Gastroesophageal sphincter (tissue), 3 donors: ENCODE results near the gene MAP2K3.
"Not testable (repeated sequence)": the region's sequence is repeated elsewhere in the genome, so short reads cannot be mapped to it uniquely, and the experiment has no call there.

ENCODE experiments used
- CTCF ChIP-seq, 4 experiments: fragments of 200-600 bp in 2 of 4; fragments of 450-650 bp in 2 of 4; sonication (generic) in 1 of 4; IDR thresholded peaks; one replicate each; pipeline ENCODE4 v1.5.1; 2017 to 2019; ENCODE audit warnings: antibody characterized with exemption in 4 of 4, mild to moderate bottlenecking in 2 of 4, moderate library complexity in 2 of 4
- EP300 ChIP-seq: sonication (generic); formaldehyde crosslinking; IDR thresholded peaks from one replicate; pipeline ENCODE4 v1.6.1; 2017; ENCODE audit warnings: antibody characterized with exemption, mild to moderate bottlenecking
- POLR2A ChIP-seq, 2 donors: fragments of 450-650 bp; IDR thresholded peaks; one replicate each; pipeline ENCODE4 v1.6.1; 2017; ENCODE audit warnings: antibody characterized with exemption in 2 of 2, mild to moderate bottlenecking in 2 of 2, moderate library complexity in 1 of 2
- POLR2AphosphoS5 ChIP-seq: sonication (generic); formaldehyde crosslinking; IDR thresholded peaks from one replicate; pipeline ENCODE4 v1.6.1; 2017; ENCODE audit warnings: antibody characterized with exemption

GRCh38 chr17:21321744-21322191 lies 37.3 kb downstream of the MAP2K3 start:
- not testable (repeated sequence) for TF ChIP-seq CTCF (IDR thresholded peaks at IDR 0.05); POLR2A (IDR thresholded peaks at IDR 0.05); POLR2AphosphoS5; EP300
